ENCODE results near the gene RHOBTB1.
A peak's percentile ranks its signal among the peaks of the same experiment; 100 is the strongest.
"Not testable (repeated sequence)": the region's sequence is repeated elsewhere in the genome, so short reads cannot be mapped to it uniquely, and the experiment has no call there.

The RHOBTB1 gene, protein sequence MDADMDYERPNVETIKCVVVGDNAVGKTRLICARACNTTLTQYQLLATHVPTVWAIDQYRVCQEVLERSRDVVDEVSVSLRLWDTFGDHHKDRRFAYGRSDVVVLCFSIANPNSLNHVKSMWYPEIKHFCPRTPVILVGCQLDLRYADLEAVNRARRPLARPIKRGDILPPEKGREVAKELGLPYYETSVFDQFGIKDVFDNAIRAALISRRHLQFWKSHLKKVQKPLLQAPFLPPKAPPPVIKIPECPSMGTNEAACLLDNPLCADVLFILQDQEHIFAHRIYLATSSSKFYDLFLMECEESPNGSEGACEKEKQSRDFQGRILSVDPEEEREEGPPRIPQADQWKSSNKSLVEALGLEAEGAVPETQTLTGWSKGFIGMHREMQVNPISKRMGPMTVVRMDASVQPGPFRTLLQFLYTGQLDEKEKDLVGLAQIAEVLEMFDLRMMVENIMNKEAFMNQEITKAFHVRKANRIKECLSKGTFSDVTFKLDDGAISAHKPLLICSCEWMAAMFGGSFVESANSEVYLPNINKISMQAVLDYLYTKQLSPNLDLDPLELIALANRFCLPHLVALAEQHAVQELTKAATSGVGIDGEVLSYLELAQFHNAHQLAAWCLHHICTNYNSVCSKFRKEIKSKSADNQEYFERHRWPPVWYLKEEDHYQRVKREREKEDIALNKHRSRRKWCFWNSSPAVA

DNA sequence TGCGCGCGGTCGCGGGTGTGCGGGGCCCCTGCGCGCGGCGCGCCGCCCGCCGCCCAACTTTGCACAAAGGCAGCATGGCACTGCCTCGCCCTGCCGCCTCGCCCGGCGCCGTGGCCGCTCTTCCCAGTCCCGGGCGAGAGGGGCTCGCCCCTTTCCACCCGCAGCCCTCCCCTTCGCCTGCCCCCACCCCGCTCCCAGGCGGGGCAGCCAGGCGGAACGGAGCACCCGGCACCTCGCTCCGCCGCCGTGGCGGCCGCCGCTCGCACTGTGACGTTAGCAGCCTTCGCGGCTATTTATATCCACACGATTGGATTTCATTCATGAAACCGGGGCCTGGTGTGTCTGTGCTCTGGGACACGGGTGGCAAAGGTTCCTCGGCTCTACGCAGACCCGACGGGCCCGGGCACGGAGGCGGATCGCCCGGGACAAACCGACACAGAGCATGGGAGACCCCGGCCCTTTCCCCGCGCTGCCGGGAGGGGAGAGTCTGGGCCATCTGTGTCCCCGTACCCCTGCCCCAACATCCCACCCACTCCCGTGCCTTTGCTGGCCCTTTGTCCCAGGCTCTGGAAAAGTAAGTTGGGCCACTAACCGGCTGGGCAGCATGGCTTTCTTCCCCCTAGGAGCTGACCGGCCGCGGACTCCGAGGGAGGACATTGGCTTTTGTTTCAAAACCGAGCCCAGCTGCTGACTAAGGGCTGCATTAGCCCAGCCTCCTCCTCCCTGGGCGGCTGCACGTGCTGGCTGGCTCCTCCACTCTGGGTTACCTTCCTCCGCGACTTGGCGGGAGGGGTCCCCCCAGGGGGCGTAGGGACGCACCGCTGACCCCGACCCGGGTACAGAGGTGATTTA lies at the start of gene RHOBTB1:
Gene RHOBTB1, minus strand, starts transcription at position 128 of the 852 bp plus-strand sequence. CDS start 32,643 bp downstream, outside the sequence.
- peak; percentile 28 for DNase-seq (ENCODE audit: low spot score)

DNA sequence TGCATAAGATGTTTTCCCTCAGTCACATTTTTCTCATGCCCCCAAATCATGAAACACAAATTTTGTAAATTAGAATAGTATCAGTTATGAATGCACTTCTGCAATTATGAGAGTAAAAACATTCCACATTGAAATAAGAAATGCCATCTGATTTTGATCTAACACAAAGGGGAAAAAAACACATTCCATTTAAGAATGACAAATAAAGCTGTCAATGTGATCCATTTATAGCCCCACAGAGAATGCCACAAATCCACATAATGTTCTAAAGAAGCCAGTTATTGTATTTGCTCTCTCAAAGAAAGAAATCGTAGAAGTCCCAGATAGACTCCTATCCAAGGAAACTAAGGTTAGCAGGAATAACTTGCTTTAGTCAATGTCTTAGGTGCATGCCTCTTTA lies 48.7 kb upstream of the RHOBTB1 start:
- no peak for DNase-seq (ENCODE audit: low spot score)

DNA sequence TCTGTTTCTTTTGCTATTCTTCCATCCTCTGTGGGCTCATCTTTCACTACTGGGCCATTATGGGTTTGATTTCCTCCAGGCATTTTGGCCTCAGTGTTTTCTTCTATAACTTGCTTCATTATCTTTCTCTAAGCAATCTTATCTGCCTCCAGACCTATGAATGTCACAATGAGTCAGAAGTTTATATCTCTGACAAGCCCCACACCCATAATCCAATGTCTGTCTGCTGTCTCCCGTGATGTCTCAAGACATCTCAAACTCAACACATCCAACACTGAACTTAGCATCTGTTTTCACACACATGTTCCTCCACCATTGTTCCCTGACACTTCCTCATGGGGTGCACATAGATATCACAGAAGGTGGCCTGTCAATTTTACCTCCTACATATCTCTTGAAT lies 46.7 kb upstream of the RHOBTB1 start:
- DNase-seq (ENCODE audit: low spot score), result no peak

DNA sequence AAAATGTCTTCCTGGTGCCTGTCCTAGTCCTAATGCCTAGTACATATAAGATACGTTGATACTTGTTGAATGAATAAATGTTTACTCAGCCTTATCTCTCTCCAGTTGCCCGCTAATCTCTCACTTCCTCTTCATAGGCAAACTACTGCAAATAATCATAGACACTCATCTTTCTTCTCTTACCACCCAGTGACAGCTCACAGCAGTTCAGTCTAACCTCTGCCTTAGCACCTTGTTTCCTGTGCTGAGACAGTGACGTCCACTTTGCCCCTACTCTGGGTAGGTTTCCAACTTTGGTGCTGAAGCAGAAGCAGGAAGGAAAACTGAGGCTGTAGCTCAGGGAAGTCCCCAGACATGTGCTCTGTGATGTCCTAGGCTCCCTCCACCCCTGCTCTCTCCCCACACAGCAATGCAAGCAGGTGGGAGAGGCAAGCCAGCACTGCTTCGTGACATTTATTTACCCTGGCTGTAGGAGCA lies 45.5 kb upstream of the RHOBTB1 start:
- no peak for DNase-seq (ENCODE audit: low spot score)

DNA sequence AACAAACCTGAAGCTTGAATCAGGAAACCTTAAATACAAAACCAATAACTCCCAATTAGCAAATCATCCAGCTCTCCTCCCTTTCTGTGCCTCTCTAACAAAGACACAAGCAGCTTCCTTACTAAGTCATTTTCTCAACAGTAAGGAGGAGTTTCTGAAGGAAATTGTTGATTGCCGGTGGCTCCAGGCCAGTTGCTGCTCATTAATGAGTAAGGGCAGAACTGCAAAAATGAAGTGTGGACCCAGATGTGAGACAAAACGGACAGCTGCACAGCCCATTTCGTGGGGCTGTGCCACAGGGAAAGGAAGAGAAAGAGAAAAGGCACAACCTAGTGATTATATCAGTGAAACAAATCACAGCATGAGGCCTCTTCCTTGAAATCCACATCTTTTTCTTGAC lies 42.8 kb upstream of the RHOBTB1 start:
- no peak for DNase-seq (ENCODE audit: low spot score)

DNA sequence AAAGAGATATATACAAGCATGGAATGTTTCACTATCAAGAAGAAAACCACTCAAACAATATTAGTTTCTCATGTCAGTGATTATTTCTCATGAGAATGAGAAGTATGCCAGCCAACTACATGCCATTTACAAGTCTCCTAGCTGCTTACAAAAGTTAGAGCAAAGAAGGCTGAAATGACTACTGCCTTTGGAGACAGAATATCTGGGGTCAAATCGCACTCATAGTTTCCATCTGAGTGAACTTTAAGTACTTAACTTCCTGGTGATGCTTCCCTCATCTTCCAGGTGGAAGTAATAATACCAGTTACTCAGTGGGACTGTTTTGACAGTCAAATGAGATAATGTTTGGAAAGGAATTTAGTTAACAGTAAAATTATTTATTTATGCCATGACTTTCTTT lies 42.0 kb upstream of the RHOBTB1 start:
- no peak for DNase-seq (ENCODE audit: low spot score)

DNA sequence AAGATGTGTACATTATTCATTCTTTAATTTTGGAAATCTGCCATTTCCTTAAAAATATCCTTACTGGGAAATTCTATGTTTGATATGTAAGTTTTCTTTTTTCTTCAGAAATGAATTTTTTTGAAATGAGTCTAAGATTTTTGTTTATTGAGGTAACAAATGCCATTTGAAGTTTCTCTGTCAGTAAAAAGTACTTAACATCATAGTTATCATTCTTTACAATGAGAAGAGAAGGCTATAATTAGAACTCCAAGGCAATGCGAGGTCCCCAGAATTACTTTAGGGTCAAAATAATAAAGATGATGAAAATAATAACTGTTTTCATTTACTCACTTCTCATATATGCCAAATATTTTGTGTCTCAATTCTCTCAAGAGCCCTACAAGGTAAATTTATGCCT lies 37.0 kb upstream of the RHOBTB1 start:
- no peak for DNase-seq (ENCODE audit: low spot score)

DNA sequence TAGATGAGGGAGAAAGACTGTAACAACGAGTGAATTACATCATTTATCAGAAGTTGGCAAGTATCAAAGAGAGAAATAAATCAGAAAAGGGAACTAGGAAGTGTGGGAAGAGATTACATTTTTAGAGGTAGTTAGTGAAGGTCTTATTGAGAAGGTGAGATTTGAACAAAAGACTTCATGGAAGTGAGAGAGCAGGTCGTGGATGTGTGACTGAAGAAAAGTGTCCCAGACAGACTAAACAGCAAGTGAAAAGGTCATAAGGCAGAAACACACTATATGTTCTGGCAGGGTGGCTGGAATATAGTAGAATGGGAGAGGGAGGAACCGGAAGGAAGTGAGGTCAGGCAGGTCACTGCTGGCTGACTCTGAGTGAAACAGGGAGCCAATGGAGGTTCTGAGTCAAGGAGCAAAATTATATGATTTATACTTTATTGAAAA lies 35.7 kb upstream of the RHOBTB1 start:
- no peak for DNase-seq (ENCODE audit: low spot score)

DNA sequence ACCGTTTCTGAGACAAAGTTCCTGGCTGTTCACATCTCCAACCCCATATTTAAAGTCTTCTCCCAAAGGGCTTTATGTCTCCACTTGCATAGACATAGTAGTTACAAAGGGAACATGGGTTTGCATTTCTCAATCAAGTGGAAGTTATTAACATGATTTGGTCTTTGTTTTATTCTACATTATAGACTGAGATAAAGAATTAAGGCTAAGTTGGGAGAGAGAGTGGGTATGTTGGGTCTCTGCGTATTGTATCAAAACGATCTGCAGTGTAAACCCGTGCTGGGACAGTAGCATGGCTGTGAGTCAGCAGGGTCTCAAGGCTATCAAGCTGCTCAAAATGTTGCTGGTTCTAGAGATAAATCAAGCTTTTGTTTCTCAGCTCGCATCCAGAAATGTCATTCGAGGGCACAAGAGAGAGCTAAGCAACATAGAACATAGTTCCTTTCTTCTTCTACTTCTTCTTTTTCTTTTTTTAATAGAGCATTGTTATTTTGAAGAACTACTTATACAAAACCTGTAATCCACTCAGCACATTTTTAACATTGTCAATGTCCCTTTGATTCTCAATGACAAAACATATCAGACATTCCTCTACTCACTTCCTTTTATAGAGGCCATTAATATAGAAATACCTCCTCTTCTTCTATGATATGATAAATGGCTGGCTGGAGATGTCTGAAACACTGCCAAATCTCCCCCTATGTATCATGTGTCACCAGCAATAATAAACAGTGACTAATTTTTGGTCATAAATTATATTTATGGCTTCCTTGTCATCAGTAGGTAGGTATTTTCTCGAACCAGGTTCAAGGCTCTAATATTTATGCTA lies 34.5 kb upstream of the RHOBTB1 start:
- DNase-seq (ENCODE audit: low spot score), result no peak

DNA sequence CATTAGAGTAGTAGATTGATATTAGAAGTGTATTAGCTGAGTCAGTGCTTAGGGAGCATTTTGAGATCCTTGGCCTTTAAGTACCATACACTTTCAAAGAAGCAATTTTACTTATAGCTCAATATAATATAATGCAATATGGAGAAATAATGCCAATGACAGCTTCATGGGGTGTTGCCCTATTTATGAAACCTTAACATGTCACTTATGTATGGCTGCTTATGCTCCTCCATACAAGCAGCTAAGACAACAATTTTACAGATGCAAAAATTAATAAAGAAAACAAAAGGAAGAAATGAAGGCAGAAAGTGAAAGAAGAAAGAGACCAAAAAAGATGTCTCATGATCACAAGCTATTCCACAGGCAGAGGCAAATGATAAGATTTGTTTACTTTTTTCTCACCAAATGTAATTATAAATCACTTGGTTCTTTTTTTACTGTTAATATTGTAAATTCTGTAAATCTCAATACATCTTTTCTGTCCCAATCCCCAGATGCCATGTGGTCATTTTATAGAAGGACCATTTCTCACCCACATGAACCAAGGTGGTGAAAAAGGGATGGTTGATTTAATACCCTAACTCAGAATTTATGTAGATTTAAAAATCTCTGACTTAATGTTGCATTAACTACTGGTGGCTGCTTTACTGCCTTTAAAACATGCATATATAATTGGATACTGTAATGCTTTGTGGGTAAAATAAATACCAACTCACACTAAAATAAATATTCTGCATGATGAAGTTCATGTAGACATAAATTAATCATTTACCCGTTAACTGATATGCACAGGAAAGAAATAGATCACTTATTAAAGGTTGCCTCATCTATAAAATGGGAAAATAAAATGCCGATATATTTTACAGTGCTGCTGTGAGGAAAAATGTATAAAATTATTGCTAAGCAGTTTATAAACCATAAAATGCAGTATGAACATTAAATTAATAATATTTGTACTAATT lies 33.5 kb upstream of the RHOBTB1 start:
- no peak for DNase-seq (ENCODE audit: low spot score)

DNA sequence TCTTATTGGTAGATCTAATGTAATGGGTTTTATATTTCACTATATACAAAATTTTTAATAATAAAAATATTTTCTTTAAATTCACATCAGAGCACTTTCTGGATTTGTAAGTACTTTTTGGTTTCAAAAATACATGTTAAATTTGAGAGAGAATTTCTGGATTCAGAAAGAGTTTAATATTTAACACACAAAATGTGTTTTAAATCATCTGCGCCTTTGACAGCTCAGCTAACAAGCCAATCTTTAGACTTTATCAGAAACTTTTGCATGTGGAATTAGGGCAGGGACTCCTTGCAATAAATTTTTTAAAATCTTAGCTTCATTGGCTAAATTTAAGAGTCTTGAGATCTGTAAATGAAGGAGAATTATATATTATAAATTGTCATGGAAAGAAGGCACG lies 32.7 kb upstream of the RHOBTB1 start:
- DNase-seq (ENCODE audit: low spot score), result no peak

DNA sequence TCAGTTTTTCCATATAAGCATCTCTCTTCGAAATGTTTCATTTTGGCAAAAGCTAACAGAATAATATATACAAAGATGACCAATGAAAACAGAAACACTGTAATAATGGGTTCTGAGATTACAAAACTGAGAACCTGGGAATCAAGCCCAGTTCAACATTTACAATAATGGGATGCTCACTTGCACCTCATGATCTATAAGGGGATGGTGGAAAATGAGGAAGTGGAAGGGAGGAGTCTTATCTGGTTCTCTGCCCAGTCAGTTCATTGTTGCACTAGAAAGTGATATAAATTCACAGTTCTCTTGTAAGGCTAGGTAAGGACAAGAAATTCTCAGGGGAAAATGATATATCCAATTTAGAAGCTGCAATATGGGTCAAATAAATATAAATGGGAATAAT lies 31.7 kb upstream of the RHOBTB1 start:
- DNase-seq (ENCODE audit: low spot score), result no peak

DNA sequence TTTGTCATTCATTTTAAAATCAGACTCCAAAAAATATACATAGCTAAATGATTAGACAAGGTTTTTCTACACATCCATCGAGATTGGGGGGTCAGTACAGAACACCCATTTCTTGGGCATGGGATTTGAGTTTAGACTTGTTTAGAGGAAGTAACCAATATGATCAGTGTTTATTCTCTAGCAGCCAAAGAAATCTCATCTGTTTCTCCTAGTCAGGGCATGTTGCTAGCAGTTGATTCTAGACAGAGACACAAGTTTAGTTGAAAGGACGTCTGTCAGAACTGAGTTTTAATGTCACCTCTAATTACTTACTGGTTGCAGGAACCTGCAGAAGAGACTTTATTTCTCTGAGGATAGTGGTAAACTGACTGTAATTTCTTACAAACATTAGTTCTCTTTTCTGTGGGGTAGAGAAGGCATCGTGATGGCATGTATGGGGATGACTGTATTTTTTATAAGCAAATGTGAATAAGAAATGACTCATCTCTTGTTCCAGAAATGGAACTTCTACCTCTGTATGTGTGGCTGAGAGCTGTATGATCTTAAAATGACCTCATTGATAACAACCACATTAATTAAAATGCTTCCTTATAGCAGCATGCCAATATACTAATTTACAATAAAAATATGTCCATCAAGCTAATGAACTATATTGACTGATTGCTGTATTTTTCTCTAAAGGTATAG lies 30.6 kb upstream of the RHOBTB1 start:
- DNase-seq (ENCODE audit: low spot score), result no peak

DNA sequence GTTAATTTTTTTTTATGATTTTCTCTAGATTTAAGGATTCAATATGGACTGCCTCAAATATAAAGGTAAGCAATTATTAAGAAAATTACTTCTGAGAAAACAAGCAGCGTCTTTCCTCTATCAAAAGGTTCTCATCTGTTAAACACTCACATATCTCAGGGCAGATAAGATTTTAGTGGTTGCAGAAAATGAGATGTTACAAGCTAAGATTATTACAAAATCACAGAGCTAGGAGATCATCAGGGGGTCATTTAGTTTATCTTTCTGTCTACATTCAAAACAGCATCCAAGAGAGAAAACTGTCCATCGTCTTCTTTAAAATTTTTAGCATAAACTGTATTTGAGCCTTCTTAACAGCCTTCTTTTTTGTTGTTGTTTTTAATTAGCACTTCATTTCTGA lies 29.1 kb upstream of the RHOBTB1 start:
- no peak for DNase-seq (ENCODE audit: low spot score)

DNA sequence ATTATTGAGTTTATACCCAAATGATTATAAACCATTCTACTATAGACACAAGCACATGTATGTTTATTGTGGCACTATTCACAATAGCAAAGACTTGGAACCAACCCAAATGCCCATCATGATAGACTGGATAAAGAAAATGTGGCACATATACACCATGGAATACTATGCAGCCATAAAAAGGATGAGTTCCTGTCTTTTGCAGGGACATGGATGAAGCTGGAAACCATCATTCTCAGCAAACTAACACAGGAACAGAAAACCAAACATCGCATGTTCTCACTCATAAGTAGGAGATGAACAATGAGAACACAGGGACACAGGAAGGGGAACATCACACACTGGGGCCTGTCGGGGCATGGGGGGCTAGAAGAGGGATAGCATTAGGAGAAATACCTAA lies 28.2 kb upstream of the RHOBTB1 start:
- DNase-seq (ENCODE audit: low spot score), result not testable (repeated sequence)

DNA sequence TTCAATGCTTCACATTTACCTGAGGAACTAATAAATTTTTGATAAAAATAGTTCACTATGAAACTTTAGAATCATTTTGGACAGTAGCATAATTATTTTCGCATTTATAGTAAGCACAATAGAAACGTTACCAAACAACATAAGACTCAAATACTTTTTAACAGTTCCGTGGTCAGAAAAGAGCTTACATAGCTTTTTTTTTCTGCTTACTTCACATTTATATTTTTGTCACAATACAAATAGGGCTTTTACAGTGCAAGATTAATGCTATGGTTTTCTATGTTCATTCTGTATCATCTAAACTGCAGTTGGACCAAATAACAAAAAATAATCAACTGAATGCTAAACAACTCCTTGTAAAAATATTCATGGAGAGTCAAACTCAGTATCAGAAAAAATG lies 26.5 kb upstream of the RHOBTB1 start:
- no peak for DNase-seq (ENCODE audit: low spot score)

DNA sequence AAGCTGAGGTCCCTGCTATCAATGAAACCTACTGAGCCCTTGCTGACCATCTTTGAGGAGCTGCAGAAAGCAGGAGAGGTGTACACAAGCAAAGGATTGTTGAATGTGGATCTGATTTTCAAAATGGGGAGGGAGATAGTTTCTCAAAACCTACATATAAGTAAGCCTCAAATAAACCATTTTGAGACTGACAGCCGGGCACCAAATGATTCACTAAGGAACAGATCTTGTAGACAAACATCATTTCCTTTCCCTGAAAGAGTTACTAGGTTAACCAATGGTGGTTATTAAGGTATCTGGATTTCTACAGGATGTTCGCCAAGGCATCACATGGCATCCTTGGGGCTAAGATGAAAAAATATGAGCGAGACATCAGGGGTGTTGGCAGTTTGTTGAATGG lies 24.5 kb upstream of the RHOBTB1 start:
- no peak for DNase-seq (ENCODE audit: low spot score)

DNA sequence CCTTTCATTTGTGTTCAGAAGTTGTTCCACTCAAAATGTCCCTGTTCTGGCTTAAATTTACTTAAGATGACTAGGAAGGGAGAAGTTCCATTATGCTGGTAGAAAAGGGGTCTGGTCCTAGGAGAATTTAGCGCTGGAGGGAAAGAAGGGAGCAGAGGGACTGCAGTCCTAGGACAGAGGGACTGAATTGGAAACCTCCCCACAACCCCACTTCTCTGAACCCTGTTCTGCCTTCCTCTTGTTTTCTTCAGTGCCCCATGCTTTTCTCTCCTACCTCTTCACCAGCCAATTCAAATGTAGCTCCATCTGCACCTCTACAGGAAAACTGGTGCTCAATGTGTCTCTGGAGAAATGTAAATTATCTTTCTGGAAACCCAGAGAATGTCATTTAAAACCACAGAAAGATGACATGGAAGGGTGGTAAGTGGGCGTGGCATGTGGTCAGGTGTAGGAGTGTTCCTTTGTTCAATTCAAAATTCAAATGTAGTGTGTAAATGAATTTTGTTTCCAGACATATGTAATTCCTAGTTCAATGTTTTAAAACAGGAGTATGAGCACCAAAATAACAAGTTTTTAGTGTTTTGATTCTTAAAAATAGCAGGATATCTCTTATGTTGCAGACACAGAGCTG lies 24.0 kb upstream of the RHOBTB1 start:
- no peak for DNase-seq (ENCODE audit: low spot score)

DNA sequence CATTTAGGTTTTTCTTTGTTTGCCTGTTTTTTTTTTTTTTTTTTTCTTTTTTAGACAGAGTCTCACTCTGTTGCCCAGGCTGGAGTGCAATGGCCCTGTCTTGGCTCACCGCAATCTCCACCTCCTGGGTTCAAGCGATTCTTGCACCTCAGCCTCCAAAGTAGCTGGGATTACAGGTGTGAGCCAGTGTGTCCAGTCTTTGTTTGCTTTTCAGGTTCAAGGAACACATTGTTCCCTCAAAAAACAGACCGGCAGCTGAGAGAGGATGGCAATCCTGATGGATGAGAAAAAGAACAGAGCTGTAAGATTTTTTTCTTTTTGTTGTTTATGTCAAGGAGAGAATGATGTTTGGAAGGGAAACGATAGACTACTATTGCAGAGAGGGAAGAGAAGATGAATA lies 23.3 kb upstream of the RHOBTB1 start:
- no peak for DNase-seq (ENCODE audit: low spot score)
